ENCODE data around the gene RIT1.

GRCh38 chr1:155872527-155872926 lies 38.6 kb downstream of the RIT1 start:
- TF ChIP-seq, protein P1, sequence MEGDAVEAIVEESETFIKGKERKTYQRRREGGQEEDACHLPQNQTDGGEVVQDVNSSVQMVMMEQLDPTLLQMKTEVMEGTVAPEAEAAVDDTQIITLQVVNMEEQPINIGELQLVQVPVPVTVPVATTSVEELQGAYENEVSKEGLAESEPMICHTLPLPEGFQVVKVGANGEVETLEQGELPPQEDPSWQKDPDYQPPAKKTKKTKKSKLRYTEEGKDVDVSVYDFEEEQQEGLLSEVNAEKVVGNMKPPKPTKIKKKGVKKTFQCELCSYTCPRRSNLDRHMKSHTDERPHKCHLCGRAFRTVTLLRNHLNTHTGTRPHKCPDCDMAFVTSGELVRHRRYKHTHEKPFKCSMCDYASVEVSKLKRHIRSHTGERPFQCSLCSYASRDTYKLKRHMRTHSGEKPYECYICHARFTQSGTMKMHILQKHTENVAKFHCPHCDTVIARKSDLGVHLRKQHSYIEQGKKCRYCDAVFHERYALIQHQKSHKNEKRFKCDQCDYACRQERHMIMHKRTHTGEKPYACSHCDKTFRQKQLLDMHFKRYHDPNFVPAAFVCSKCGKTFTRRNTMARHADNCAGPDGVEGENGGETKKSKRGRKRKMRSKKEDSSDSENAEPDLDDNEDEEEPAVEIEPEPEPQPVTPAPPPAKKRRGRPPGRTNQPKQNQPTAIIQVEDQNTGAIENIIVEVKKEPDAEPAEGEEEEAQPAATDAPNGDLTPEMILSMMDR (IDR thresholded peaks at IDR 0.05): no peak
- TF ChIP-seq POLR2AphosphoS5 (IDR thresholded peaks at IDR 0.05) (no peak), EP300 (IDR thresholded peaks at IDR 0.05) (no peak), POLR2A (IDR thresholded peaks at IDR 0.05) (no peak)

Measured in sigmoid colon (tissue), 4 donors.